GM23338 (cell line): Measurements from ENCODE around the gene SLC4A3. TPM values are rescaled to one million over a fixed set of nuclear protein-coding genes. Genes with fewer than 3 reads are reported as not detected.
A peak's percentile ranks its signal among the peaks of the same experiment; 100 is the strongest.

ENCODE experiments used
- ATAC-seq: fragments of 200-7000 bp; cut with Tn5 transposase; 3 replicates; pipeline ENCODE4 v1.9.1; 2020
- DNase-seq: peaks from one replicate; pipeline ENCODE4 v3.0.0-alpha.2; 2015; ENCODE audit warnings: low spot score
- H2AFZ ChIP-seq: fragments of 200-600 bp; sonication (generic); 2 replicates; pipeline ENCODE4 v1.8.0; 2016; ENCODE audit warnings: antibody characterized with exemption, mild to moderate bottlenecking, moderate library complexity
- H3F3A ChIP-seq: fragments of 200-600 bp; sonication (generic); replicated peaks from 2 replicates; pipeline ENCODE4 v1.8.0; 2017; ENCODE audit warnings: antibody characterized with exemption, mixed run types, low read depth
- H3K27ac ChIP-seq: fragments of 200-600 bp; sonication (generic); 2 replicates; pipeline ENCODE4 v1.6.1; 2016; ENCODE audit warnings: low read depth
- H3K27me3 ChIP-seq: fragments of 200-600 bp; sonication (generic); 2 replicates; pipeline ENCODE4 v1.8.0; 2016; ENCODE audit warnings: mild to moderate bottlenecking, mixed run types, moderate library complexity; ENCODE audit not compliant: insufficient read depth
- H3K36me3 ChIP-seq: fragments of 200-600 bp; sonication (generic); 2 replicates; pipeline ENCODE4 v1.8.0; 2016; ENCODE audit warnings: mild to moderate bottlenecking; ENCODE audit not compliant: insufficient read depth
- H3K4me1 ChIP-seq: fragments of 200-600 bp; sonication (generic); 2 replicates; pipeline ENCODE4 v1.8.0; 2016; ENCODE audit warnings: mild to moderate bottlenecking, moderate library complexity; ENCODE audit not compliant: insufficient read depth
- H3K4me2 ChIP-seq: fragments of 200-600 bp; sonication (generic); 2 replicates; pipeline ENCODE4 v1.7.1; 2017; ENCODE audit warnings: mixed run types
- H3K4me3 ChIP-seq: fragments of 200-600 bp; sonication (generic); 2 replicates; pipeline ENCODE4 v1.6.1; 2016; ENCODE audit warnings: mixed run types
- H3K79me2 ChIP-seq: fragments of 200-600 bp; sonication (generic); replicated peaks from 2 replicates; pipeline ENCODE4 v1.8.0; 2017; ENCODE audit warnings: mild to moderate bottlenecking; ENCODE audit not compliant: insufficient read depth
- H3K9me2 ChIP-seq: fragments of 200-600 bp; sonication (generic); 2 replicates; pipeline ENCODE4 v1.8.0; 2017; ENCODE audit not compliant: insufficient read depth
- H4K20me1 ChIP-seq: fragments of 200-600 bp; sonication (generic); replicated peaks from 2 replicates; pipeline ENCODE4 v1.8.0; 2017; ENCODE audit warnings: mild to moderate bottlenecking; ENCODE audit not compliant: insufficient read depth
- H3K27ac Mint-ChIP-seq: 2 replicates; pipeline ENCODE4 v1.8.0; 2020; ENCODE audit warnings: inconsistent platforms, mild to moderate bottlenecking, moderate library complexity, mixed read lengths
- H3K27me3 Mint-ChIP-seq: 3 replicates; pipeline ENCODE4 v1.8.0; 2022; ENCODE audit warnings: low read depth, mild to moderate bottlenecking, moderate library complexity, mixed read lengths, inconsistent platforms; ENCODE audit not compliant: insufficient read depth, poor library complexity
- H3K36me3 Mint-ChIP-seq: 3 replicates; pipeline ENCODE4 v1.8.0; 2021; ENCODE audit warnings: low read depth, mild to moderate bottlenecking, inconsistent platforms, moderate library complexity, mixed read lengths
- H3K4me1 Mint-ChIP-seq: 3 replicates; pipeline ENCODE4 v1.8.0; 2020; ENCODE audit warnings: mild to moderate bottlenecking, inconsistent platforms, mixed read lengths
- H3K4me3 Mint-ChIP-seq: 3 replicates; pipeline ENCODE4 v1.8.0; 2021; ENCODE audit warnings: moderate library complexity, mild to moderate bottlenecking, inconsistent platforms, mixed read lengths
- H3K9me3 Mint-ChIP-seq: 3 replicates; pipeline ENCODE4 v1.8.0; 2020; ENCODE audit warnings: moderate library complexity, mild to moderate bottlenecking, inconsistent platforms, mixed read lengths
- CREB1 ChIP-seq: fragments of 250-450 bp; sonication (Bioruptor Pico); IDR thresholded peaks from 2 replicates; pipeline ENCODE4 v1.5.0; 2020; ENCODE audit warnings: low read depth, mild to moderate bottlenecking, moderate library complexity
- EZH2 ChIP-seq: fragments of 200-600 bp; sonication (generic); IDR thresholded peaks from one replicate; pipeline ENCODE4 v1.8.0; 2017; ENCODE audit warnings: antibody characterized with exemption, mild to moderate bottlenecking, low read depth; ENCODE audit not compliant: unreplicated experiment
- EZH2phosphoT487 ChIP-seq: fragments of 200-600 bp; sonication (generic); IDR thresholded peaks from one replicate; pipeline ENCODE4 v1.8.1; 2018; ENCODE audit warnings: antibody characterized with exemption; ENCODE audit not compliant: unreplicated experiment
- JUNB ChIP-seq: IDR thresholded peaks from one replicate; pipeline ENCODE4 v1.6.1; 2016; ENCODE audit warnings: antibody characterized with exemption; ENCODE audit not compliant: unreplicated experiment
- NANOG ChIP-seq: IDR thresholded peaks from 2 replicates; pipeline ENCODE4 v1.6.1; 2016; ENCODE audit warnings: antibody characterized with exemption, borderline replicate concordance
- POLR2AphosphoS5 ChIP-seq: IDR thresholded peaks from 2 replicates; pipeline ENCODE4 v1.6.1; 2016; ENCODE audit warnings: antibody characterized with exemption, low read depth
- STAT1 ChIP-seq: IDR thresholded peaks from one replicate; pipeline ENCODE4 v1.6.1; 2016; ENCODE audit warnings: antibody characterized with exemption; ENCODE audit not compliant: unreplicated experiment
- ZNF114 ChIP-seq: fragments of 250-450 bp; sonication (Bioruptor Pico); IDR thresholded peaks from 2 replicates; pipeline ENCODE4 v1.5.0; 2020; ENCODE audit warnings: mild to moderate bottlenecking, moderate library complexity
- ZNF331 ChIP-seq: fragments of 250-450 bp; sonication (Bioruptor Pico); IDR thresholded peaks from 2 replicates; pipeline ENCODE4 v1.5.0; 2020; ENCODE audit warnings: low read depth, mild to moderate bottlenecking, moderate library complexity
- polyA plus RNA-seq: library from polyadenylated mRNA; unstranded; fragments of >200 nt; fragmentation: Nextera tagmentation; extraction: Ambion mirVana; gene quantifications from 2 replicates; pipeline ENCODE4 v1.2.1, GENCODE V29; 2016
- total RNA-seq: library from RNA; depleted of rRNA; stranded (reverse); fragments of >200 nt; shearing (Covaris generic); gene quantifications from 2 replicates; pipeline ENCODE4 v1.2.3, GENCODE V29; 2014
- TF ChIP-seq, protein P1 (sequence below): IDR thresholded peaks from 2 replicates; pipeline ENCODE4 v1.6.1; 2016; ENCODE audit warnings: antibody characterized with exemption
- TF ChIP-seq, protein P2 (sequence below): IDR thresholded peaks from one replicate; pipeline ENCODE4 v1.6.1; 2018; ENCODE audit warnings: antibody characterized with exemption; ENCODE audit not compliant: unreplicated experiment
- TF ChIP-seq, protein P3 (sequence below), 2 experiments: fragments of 200-600 bp in 1 of 2; sonication (generic) in 1 of 2; conservative IDR thresholded peaks; 2 replicates each; pipeline versions ENCODE4 v1.5.1 to v1.6.1; 2016 to 2017; ENCODE audit warnings: antibody characterized with exemption in 2 of 2, low read depth in 2 of 2, mild to moderate bottlenecking in 2 of 2, moderate library complexity in 1 of 2
- TF ChIP-seq, protein P4 (sequence below): fragments of 250-450 bp; sonication (Bioruptor Pico); IDR thresholded peaks from 2 replicates; pipeline ENCODE4 v1.5.0; 2020; ENCODE audit warnings: mild to moderate bottlenecking, moderate library complexity

SLC4A3 gene
- total and polyA plus RNA-seq, 2 experiments from 2014 or later = 3.6 to 6.8 TPM

DNA sequence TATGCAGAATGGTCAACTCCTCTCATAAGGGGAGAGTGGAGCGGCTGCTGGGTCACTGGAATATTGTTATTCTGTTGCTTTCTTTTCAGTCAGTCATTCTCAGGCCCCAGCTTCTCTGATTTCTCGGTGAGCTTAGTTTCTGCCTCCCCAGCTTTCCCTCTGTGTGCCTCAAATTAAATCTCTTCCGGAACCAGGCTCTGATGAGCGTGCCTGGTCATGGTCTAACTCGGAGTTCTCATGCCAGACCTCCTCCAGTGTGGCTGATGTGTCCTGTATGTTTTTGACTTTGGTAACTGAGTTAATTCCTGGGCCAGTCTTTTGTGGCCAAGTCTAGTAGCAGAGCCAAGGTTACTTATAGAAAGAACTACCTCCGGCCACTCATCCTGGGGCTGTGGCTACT, 34.7 kb upstream of the SLC4A3 start:
- Histone ChIP-seq H3K4me2 (no peak overlapping the region), H3K9me2 (no peaks in the 10 kb centered on the region), H4K20me1 (no peaks in the 10 kb centered on the region), H3K27me3 (no peaks in the 10 kb centered on the region), H3K27ac (no peak overlapping the region), H3K4me3 (no peak overlapping the region), H3K4me1 (peaks cover 18% of the 10 kb centered on the region), H3K36me3 (no peaks in the 10 kb centered on the region), H3K79me2 (no peaks in the 10 kb centered on the region), H2AFZ (peak overlapping the region; percentile 59; the same call in 1 of the 2 replicates), H3F3A (peaks cover 4% of the 10 kb centered on the region)
- no peak for TF ChIP-seq NANOG
- no peak for TF ChIP-seq ZNF331 (CRISPR knock-in tag)
- TF ChIP-seq ZNF114 (CRISPR knock-in tag) = no peak
- TF ChIP-seq POLR2AphosphoS5 = no peak
- TF ChIP-seq JUNB = no peak
- no peak for TF ChIP-seq CREB1 (CRISPR knock-in tag)
- TF ChIP-seq EZH2 = no peak
- TF ChIP-seq, protein P1, sequence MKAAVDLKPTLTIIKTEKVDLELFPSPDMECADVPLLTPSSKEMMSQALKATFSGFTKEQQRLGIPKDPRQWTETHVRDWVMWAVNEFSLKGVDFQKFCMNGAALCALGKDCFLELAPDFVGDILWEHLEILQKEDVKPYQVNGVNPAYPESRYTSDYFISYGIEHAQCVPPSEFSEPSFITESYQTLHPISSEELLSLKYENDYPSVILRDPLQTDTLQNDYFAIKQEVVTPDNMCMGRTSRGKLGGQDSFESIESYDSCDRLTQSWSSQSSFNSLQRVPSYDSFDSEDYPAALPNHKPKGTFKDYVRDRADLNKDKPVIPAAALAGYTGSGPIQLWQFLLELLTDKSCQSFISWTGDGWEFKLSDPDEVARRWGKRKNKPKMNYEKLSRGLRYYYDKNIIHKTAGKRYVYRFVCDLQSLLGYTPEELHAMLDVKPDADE = no peak
- TF ChIP-seq, protein P2, sequence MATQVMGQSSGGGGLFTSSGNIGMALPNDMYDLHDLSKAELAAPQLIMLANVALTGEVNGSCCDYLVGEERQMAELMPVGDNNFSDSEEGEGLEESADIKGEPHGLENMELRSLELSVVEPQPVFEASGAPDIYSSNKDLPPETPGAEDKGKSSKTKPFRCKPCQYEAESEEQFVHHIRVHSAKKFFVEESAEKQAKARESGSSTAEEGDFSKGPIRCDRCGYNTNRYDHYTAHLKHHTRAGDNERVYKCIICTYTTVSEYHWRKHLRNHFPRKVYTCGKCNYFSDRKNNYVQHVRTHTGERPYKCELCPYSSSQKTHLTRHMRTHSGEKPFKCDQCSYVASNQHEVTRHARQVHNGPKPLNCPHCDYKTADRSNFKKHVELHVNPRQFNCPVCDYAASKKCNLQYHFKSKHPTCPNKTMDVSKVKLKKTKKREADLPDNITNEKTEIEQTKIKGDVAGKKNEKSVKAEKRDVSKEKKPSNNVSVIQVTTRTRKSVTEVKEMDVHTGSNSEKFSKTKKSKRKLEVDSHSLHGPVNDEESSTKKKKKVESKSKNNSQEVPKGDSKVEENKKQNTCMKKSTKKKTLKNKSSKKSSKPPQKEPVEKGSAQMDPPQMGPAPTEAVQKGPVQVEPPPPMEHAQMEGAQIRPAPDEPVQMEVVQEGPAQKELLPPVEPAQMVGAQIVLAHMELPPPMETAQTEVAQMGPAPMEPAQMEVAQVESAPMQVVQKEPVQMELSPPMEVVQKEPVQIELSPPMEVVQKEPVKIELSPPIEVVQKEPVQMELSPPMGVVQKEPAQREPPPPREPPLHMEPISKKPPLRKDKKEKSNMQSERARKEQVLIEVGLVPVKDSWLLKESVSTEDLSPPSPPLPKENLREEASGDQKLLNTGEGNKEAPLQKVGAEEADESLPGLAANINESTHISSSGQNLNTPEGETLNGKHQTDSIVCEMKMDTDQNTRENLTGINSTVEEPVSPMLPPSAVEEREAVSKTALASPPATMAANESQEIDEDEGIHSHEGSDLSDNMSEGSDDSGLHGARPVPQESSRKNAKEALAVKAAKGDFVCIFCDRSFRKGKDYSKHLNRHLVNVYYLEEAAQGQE = no peak
- no peak for TF ChIP-seq STAT1
- no peak for TF ChIP-seq EZH2phosphoT487
- TF ChIP-seq, protein P3, sequence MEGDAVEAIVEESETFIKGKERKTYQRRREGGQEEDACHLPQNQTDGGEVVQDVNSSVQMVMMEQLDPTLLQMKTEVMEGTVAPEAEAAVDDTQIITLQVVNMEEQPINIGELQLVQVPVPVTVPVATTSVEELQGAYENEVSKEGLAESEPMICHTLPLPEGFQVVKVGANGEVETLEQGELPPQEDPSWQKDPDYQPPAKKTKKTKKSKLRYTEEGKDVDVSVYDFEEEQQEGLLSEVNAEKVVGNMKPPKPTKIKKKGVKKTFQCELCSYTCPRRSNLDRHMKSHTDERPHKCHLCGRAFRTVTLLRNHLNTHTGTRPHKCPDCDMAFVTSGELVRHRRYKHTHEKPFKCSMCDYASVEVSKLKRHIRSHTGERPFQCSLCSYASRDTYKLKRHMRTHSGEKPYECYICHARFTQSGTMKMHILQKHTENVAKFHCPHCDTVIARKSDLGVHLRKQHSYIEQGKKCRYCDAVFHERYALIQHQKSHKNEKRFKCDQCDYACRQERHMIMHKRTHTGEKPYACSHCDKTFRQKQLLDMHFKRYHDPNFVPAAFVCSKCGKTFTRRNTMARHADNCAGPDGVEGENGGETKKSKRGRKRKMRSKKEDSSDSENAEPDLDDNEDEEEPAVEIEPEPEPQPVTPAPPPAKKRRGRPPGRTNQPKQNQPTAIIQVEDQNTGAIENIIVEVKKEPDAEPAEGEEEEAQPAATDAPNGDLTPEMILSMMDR (conservative IDR thresholded peaks at IDR 0.05; ENCODE audit: low read depth in 2 of 2) = no peak
- TF ChIP-seq, protein P4, sequence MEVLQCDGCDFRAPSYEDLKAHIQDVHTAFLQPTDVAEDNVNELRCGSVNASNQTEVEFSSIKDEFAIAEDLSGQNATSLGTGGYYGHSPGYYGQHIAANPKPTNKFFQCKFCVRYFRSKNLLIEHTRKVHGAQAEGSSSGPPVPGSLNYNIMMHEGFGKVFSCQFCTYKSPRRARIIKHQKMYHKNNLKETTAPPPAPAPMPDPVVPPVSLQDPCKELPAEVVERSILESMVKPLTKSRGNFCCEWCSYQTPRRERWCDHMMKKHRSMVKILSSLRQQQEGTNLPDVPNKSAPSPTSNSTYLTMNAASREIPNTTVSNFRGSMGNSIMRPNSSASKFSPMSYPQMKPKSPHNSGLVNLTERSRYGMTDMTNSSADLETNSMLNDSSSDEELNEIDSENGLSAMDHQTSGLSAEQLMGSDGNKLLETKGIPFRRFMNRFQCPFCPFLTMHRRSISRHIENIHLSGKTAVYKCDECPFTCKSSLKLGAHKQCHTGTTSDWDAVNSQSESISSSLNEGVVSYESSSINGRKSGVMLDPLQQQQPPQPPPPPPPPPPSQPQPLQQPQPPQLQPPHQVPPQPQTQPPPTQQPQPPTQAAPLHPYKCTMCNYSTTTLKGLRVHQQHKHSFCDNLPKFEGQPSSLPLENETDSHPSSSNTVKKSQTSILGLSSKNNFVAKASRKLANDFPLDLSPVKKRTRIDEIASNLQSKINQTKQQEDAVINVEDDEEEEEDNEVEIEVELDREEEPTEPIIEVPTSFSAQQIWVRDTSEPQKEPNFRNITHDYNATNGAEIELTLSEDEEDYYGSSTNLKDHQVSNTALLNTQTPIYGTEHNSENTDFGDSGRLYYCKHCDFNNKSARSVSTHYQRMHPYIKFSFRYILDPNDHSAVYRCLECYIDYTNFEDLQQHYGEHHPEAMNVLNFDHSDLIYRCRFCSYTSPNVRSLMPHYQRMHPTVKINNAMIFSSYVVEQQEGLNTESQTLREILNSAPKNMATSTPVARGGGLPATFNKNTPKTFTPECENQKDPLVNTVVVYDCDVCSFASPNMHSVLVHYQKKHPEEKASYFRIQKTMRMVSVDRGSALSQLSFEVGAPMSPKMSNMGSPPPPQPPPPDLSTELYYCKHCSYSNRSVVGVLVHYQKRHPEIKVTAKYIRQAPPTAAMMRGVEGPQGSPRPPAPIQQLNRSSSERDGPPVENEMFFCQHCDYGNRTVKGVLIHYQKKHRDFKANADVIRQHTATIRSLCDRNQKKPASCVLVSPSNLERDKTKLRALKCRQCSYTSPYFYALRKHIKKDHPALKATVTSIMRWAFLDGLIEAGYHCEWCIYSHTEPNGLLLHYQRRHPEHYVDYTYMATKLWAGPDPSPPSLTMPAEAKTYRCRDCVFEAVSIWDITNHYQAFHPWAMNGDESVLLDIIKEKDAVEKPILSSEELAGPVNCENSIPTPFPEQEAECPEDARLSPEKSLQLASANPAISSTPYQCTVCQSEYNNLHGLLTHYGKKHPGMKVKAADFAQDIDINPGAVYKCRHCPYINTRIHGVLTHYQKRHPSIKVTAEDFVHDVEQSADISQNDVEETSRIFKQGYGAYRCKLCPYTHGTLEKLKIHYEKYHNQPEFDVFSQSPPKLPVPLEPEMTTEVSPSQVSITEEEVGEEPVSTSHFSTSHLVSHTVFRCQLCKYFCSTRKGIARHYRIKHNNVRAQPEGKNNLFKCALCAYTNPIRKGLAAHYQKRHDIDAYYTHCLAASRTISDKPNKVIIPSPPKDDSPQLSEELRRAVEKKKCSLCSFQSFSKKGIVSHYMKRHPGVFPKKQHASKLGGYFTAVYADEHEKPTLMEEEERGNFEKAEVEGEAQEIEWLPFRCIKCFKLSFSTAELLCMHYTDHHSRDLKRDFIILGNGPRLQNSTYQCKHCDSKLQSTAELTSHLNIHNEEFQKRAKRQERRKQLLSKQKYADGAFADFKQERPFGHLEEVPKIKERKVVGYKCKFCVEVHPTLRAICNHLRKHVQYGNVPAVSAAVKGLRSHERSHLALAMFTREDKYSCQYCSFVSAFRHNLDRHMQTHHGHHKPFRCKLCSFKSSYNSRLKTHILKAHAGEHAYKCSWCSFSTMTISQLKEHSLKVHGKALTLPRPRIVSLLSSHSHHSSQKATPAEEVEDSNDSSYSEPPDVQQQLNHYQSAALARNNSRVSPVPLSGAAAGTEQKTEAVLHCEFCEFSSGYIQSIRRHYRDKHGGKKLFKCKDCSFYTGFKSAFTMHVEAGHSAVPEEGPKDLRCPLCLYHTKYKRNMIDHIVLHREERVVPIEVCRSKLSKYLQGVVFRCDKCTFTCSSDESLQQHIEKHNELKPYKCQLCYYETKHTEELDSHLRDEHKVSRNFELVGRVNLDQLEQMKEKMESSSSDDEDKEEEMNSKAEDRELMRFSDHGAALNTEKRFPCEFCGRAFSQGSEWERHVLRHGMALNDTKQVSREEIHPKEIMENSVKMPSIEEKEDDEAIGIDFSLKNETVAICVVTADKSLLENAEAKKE = no peak
- Mint-ChIP-seq H3K27ac (no peak overlapping the region), H3K9me3 (no peaks in the 10 kb centered on the region; the same call in 2 of the 3 replicates), H3K36me3 (no peaks in the 10 kb centered on the region), H3K4me1 (peaks cover 17% of the 10 kb centered on the region), H3K27me3 (peaks cover 2% of the 10 kb centered on the region), H3K4me3 (no peak overlapping the region)
- DNase-seq (no peak), ATAC-seq (no peak)
